NOMO-1 treated with DMSO at 0.1 percent for 48 hours (cell line): ENCODE measurements around the gene RPL10A.

Experiments
- DNase-seq: peaks from one replicate; lab custom pipeline; 2025; ENCODE audit not compliant: unreplicated experiment; lab: John Stamatoyannopoulos, UW

Gene RPL10A

DNA sequence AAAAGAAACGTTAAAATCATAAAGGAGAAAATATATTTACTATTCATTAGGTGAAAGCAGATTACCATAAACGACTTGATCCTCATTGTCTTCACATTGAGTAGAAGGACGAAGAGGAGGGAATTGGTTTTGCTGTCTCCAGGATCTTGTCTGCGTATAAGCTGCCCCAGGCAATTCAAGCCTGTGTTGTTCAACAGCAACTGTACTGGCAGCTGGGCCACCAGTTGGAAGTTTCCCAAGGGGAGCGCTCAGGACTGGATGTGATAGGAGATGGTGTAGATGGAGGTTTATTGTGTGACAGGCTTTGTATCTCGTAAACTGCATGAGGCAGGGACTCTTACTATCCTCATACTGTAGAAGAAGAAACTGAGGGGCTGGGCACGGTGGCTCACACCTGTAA is 20.0 kb upstream of the RPL10A start:
- DNase-seq: no peak

DNA sequence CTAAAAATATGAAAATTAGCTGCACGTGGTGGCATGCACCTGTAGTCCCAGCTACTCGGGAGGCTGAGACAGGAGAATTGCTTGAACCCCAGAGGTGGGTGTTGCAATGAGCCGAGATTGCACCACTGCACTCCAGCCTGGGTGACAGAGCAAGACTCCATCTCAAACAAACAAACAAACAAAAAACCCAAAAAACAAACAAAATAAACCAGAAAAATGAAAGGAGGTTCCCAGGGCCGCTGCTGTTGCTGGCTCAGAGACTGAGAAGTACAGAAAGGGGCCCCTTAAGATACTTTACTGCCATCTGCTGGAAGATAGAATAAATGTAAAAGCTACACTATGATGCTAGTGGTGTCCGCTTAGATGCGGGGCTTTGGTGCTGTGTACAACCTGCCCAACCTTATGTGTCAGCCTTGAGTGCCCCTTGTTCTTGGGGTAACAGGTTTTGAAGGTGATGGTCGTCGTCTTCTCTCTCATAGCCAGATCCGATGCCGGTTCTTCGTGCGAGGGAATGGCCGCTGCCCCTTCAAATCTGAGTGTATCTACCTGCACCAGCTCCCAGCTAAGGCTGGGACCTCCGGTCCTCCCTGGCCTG is 18.8 kb upstream of the RPL10A start:
- peak; percentile 83 for DNase-seq

DNA sequence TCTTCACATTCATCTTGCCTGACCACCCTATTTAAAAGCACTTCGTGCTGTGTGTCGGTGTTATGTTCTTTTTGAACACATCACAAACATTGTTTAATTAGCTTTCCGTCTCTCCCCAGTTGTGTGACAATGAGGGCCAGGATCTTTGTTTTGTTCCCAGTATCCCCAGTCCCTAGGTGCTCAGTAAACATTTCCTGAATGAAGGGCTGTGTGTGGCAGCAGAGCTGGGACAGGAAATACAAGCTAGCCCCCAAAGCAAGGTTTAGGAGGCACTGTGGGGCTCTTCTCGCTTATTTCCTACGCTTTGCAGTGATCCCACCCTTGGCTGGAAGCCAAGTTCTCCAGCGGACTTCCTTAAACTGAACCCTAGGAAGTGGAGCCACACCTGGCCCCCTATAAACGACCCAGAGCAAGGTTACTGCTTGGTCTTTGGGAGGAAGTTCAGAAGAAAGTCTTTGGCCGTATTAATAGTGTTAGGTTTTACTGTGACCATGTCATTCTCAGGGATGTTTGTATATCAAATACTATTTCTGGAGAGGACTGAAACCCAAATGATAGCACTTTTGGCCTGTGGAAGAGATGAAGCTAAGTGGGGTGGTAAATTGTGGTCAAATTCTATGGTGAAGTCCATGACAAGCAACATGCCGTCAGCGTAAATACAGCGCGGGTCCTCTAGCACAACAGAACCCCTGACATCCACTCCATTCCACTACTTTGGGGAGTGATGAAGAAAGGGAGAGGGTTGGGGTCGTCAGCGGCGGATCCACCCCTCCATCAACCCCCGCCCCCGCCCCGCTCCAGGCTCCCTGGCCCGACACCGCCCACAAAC is 16.6 kb upstream of the RPL10A start:
- DNase-seq: peak; percentile 62

DNA sequence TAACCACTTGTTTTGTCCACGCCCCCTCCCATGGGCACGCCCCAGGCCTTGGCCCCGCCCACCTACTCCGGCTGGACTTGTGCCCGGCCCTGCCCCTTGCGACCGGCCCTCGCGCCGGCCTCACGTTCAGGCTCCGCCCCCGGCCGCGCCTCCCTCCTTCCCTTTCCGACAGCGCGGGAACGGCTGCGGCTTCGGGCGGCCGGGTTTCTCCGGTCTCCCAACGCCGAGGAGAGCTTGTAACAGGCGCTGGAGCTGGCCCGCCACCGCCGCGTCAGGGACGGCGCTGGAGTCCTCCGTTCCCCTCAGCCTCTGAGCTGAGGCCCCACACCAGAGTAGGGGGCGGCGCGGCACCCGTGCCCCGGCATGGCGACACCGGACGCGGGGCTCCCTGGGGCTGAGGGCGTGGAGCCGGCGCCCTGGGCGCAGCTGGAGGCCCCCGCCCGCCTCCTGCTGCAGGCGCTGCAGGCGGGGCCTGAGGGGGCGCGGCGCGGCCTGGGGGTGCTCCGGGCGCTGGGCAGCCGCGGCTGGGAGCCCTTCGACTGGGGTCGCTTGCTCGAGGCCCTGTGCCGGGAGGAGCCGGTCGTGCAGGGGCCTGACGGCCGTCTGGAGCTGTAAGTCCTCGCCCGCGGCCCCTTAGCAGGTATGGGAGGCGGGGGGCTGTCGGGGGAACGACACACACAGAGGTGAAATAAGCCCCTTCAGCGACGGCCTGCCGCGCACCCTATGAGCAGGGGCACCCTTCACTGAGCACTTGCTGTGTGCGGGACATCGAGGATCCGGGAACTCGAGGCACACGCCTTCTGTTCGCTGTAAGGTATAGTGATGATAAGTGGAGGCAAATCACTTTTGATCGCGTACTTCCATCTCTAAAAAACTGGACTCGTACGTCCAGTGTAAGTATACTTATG is 15.8 kb upstream of the RPL10A start, which contains the start of gene FANCE:
Gene FANCE (plus strand): TSS at position 156 of the 908 bp plus-strand sequence. CDS start 208 bp downstream, at position 364.
- peak; percentile 85 for DNase-seq

DNA sequence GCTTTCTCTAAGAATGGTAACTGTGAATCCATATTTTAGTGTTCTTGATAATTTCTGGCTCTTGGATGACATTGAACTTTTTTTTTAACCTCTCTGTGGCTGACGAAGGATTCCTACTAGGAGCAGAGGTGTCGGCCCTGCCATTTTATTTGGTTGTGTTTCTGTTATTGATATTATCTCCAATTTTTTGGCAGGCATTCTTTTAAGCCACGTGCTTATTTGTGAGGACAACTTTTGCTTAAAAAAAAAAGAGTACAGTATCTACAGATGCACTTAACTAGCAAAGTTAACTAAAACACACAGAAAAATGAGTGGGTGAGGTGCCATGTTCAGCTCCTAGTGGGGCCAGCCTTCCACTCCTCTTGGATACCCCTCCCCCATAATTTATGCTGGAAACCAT is 15.0 kb upstream of the RPL10A start:
- DNase-seq: no peak

DNA sequence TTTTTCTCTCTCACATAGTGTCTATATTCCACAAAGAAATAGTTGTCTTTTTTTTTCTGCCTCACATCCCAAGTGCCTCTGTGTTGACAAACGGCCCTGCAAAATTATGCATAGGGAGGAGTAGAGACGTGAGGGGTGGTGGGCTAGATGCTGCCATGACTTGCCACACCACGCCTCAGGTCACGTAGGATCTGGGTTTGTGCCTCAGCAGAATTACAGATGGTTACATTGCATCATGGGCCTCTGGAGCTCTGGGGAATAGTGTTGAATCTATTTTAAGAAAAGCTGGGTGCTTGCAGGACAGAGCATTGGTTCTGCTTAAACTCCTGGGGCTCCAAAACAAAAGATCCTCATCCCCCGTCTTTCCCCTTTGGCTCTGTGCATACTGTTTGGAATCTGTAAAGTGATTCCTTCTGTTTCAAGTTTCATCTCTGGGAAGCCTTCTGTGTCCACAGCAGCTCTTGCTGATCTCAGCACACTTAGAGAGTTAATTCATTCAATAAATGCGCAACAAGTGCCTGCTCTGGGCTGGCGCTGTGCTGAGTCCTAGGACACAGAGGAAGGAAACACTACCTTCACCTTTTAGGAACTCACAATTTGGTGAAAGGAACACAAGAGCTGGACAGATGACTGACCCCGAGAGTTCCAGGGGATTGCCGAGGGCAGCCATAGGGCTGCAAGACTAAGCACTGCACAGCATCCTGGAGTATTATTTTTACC is 13.7 kb upstream of the RPL10A start:
- no peak for DNase-seq

DNA sequence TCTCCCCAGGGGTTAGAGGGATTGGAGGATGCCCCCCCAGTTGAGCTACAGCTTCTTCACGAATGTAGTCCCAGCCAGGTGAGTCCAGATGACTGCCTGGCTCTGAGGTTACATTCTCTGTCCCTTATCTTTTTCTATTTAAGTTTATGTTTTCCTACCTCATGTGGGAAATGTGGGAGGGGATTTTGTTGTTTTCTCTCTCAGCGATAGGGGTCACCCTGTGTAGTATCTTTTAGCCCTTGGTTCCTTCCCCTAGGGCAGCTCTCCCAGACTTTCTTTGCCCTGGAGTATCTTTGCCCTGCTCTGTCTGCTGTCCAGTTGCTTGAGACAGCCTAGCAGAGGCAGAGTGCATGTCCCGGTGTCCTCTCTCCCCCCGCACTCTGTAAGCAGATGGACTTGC is 10.3 kb upstream of the RPL10A start:
- no peak for DNase-seq

DNA sequence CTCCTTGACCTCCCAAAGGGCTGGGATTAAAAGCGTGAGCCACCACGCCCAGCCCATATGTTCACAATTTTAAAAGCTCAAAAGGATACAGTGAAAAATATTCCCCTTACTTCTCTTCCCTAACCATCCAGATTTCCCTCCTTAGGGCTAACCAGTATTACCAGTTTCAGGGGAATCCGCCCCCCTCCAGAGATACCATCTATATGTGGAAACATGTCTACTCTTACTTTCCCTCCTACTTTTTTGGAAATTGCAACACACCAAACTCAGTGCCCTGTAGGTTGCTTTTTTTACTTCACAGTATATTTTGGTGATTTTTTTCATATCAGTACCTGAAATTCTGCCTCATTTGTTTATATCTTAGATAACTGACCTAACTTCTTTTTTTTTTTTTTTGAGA is 6.9 kb upstream of the RPL10A start:
- no peak for DNase-seq

DNA sequence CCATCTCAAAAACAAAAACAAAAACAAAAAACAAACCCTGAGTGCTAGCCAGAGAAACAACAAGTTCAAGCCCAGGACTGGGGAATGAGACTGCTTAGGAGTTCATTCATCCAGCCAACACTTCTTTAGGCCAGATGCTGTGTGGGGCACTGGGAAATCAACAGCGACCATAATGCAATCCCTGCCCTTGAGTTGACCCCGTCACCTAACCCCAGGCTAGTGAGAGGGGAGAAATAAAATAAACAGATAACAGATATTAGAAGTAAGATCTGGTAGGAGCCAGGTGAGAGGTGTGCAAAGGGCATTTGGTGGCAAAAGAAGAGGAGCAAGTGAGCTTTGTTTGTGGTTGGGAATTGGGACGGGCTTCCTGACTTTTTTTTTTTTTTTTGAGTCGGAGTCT is 4.9 kb upstream of the RPL10A start:
- no peak for DNase-seq

DNA sequence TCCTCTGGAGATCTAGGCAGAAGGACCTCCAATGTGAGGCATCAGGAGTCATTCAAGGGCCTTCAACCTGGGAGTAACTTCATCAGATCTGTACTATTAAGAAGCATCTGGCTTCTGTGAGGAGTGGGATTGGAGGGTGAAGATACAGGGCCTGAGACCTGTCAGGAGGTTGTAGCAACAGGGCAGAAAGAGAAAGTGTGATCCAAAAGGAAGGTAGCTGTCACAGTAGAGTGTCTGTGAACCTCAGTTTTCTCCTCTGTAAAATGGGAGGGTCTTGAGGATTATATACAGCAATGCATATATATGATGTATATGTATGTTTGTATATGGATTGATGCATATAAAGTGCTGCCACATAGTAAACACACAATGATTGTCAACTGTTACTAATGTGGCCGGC is 2.6 kb upstream of the RPL10A start:
- DNase-seq: no peak

DNA sequence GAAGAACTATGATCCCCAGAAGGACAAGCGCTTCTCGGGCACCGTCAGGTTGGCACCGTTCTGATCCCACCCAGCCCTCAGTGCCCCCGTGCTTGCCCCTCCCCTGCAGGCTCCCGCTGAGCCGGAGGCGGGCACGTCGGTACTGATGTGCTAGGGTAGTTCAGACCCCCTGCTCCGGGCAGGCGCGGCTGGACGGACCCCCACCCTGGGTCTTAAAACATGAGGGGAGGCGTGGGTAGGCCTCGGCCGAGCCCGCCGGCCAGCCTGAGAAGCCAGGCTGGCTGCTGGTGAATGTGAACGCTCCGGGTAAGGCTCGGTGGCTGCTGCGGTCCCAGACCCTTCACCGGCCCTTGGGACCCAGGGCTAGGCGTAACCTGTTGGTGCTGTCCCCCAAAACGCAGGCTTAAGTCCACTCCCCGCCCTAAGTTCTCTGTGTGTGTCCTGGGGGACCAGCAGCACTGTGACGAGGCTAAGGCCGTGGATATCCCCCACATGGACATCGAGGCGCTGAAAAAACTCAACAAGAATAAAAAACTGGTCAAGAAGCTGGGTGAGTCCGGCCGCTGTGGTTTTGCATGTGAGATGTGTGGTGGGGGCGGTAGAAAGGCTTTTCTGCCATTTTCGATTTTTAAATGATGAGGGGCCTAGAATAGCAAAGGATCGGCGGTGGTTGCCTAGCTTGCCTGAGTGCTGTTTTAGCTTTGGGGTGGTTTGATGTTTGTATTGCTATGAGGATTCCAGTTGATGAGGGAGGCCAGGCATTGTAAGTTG is 964 bp downstream of the RPL10A start:
- no peak for DNase-seq

DNA sequence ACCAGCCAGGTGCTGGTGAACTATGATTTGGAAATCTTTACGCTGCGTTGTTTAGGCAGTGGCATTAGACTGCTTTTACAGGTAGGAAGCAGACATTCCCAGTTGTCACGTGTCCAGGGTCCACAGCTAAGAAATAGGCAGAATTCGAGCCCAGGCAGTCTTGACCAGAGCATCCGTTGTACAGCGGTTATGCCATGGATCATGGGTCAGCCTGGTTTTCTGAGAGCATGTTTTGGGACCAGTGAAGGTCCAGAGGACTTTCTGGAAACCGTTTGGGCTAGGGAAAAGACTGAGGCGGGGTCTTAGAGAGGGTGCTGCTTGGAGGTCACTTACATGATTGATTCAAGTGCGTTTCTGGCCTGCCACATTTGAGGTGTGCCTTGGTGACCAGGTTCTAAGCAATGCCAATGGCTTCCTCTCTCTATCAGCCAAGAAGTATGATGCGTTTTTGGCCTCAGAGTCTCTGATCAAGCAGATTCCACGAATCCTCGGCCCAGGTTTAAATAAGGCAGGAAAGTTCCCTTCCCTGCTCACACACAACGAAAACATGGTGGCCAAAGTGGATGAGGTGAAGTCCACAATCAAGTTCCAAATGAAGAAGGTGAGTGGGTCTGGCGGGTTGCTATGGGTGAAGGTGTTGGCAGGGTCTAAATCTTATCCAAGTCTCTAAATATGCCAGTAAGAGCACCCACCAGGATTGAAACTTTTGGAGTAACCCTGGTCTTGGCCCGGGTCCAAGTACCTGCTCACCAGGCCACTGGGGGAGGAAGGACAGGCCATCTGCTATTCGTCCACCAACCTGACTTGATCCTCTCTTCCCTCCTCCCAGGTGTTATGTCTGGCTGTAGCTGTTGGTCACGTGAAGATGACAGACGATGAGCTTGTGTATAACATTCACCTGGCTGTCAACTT is 1.8 kb downstream of the RPL10A start:
- DNase-seq: no peak

DNA sequence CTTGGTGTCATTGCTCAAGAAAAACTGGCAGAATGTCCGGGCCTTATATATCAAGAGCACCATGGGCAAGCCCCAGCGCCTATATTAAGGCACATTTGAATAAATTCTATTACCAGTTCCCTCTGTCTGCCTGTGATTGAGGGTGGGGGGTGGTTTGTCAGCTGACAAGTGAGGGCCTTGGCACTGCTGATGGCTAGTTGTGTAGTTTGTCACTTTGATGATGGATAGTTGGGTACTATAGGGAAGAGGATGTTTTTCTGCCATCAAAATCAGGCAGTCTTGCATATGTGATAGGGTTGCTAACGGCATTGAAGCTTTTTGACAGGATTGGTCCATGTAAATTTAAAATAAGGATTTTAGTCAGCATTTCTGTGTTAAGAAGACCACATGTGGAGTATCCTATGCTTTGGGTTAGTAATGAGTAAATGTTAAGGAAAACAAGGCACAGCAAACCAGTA is 2.5 kb downstream of the RPL10A start:
- DNase-seq: no peak

DNA sequence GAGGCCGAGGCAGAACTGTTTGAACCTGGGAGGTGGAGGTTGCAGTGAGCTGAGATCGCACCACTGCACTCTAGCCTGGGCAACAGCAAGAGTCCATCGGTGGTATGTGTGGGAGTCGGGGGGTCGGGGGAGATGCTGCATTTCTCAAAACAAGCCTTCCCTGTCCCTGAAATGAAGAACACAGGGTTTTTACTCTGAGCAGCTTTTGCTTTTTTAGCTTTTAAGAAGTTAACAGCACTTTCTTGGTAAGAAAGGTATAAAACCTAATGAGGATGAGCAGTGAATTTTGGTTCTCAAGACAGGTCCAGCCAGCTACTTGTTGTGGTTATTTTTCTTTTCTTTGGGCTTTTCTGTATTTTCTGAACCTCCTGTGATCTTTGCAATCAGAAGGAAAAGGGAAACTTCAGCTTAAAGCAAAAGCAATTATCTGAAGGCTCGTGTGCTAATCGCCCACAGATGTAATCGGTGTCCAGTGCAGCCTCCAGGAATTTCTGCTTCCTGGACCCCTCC is 3.7 kb downstream of the RPL10A start:
- DNase-seq: no peak

DNA sequence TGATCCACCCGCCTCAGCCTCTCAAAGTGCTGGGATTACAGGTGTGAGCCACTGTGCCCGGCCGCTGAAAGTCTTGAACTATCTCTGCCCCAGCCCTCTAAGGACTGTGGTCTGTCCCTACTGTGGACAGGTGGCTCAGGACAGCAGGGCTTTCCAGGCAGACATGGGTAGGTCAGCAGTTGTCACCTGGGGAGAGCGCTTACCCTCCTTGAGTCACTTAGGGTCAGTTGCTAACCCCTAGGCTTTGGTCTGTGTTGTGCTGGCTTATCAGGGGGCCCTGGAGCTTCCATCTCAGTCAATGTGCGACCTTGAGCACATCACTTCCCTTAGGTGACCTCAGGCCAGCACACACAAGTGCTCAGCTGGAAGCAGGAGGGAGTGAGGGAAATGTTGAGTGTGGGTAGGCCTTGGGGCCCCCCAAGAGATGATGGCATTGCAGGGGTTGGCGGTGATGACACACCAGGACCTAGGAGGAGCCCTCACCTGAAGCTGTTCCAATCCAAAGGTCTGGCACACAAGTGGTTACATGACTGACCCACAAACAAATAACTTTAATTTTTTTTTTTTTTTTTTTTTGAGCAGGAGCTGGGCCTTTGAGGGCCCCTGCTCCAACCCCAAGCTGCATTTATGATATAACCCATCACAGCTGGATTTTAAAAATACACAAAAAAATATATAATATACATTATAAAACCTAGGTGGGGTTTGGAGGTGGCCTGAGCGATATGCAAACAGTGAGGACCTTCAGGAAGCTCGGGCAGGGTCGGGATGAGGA is 5.1 kb downstream of the RPL10A start:
- no peak for DNase-seq

DNA sequence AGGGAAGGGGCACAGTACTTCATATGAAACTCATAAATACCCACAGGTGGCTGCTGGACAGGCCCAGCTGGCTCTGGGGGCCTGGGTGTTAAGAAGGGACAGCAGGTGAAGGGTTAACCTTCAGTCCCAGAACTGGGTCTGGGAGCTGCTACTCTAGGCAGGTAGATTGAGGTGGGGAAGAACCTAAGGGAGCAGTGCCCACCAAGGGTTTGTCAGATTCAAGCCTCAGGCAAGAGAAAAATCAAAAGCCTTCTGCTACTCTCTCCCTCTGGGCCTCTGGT is 5.6 kb downstream of the RPL10A start:
- no peak for DNase-seq

DNA sequence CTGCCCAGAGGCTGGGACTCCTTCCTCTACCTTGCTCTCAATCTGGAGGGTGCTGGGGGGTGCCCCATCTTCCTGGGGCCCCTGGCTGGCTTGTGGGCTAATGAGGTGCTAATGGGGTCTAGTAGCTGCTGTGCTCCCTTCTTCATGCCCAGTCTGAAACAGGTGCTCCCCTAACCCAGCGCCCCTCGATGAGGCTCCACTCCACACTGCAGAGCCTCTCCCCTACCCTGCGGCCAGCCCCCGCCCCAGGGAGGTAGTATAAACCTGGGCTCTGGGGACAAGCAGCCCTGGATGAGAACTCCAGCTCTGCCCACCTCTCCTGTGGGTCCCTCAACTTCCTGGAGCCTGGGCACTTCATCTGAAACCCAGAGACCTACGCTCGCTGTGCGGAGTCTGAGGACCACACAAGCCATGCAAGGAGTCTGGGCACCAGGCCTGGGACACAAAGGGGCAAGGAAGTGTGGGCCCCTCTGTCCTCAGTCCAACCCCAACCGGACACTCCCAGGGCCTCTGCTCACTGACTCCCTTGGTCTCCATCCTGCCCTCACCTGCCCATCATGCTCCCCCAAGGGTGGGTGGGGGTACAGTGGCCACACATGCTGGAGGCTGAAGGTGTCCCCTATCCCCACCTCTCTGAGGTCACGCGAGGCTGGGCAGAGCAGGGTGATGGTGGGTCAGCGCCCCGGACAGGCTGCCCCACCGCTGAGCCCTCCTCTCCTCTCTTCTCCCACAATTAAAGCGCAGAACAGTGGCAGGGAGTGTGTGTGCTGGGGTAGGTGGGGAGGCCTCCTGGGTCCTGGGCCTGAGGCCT is 6.1 kb downstream of the RPL10A start:
- DNase-seq: no peak
